NCI-H446 treated with DMSO at 0.1 percent for 48 hours (cell line): Measurements from ENCODE around the gene ABI3BP.

Experiments
- DNase-seq: peaks from one replicate; lab custom pipeline; 2025; lab: John Stamatoyannopoulos, UW

Gene ABI3BP

GRCh38 chr3:100984308-100984707 lies 8.9 kb downstream of the ABI3BP start:
- no peak for DNase-seq

DNA sequence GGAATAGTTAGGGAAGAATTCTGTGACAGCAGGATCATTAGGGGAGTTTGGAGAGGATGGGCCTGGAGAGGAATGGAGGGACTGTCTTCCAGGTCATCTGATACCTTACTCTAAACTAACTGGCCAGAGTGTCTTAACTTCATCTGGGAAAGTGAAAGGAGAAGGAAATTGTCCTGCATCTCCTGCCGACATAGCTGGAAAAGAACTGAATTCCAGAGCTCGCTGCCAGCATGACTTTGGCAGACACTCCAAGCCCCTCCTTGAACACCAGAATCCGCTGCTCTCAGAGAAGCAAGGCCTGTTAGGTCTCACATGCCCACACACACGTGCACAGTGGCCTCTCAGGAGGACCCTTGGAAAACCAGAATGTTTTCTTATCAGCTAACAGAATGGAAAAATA lies 10.5 kb downstream of the ABI3BP start:
- DNase-seq: no peak

DNA sequence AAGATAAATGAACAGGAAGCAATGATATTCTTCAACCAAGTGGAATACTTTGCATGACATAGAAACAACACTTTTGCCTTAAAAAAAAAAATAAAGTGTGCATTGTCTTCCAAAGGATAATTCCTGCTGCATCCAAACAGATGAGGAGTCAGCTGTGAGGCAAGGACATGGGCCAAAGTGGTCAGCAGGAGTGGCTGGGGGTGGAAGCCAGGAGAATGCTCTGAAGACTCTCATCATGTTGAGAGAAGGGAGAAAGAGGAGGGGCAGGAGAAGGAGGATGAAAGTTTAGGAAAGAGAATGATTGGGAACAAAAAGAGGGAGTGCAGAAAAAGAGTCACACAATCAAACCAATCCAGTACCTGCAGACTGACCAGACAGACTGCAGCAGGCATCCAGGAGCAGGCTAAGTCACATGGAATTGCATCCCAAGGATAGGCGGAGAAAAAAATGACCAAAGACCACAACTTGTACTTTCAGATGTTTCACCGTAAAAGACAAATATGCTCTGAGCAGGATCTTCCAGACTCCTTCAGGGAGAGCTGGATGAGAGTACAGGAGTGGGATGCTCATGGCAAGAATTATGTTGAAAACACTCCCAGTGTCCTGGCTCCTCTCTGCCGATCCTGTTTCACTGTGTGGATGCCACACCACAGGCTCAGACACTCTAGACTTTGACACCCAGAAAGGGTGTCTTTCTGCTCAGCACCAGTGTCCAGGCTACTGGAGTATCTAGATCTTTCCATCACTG lies 11.9 kb downstream of the ABI3BP start:
- DNase-seq: no peak

DNA sequence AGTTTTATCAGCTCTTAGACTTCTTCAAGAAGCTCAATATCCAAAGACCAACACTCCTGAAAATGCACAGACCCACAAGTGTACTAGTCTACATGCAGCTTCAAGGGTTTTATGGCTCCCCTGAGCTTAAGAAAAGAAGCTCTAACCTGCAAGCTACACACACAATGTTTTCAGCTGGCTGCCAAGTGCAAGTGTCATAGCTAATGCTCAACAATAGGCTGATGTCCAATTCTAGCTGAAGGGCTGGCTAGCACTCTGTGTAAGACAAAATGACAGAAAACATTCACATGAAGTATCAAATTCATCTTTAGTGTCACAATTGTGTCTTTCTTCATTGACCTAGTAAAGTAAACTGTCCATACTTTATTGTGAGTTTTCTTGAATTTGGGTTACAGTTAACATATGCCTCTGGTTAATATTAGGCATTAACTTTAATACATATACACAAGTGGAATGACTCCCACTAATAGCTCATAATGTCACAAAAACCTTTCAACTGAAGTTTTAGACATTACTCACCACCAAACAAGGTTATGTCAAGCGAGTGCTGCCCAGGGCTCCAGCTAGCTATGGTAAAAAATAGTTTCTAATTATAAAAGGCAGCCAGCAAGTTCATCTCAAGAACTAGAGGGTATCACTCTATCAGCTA lies 15.1 kb downstream of the ABI3BP start:
- no peak for DNase-seq

DNA sequence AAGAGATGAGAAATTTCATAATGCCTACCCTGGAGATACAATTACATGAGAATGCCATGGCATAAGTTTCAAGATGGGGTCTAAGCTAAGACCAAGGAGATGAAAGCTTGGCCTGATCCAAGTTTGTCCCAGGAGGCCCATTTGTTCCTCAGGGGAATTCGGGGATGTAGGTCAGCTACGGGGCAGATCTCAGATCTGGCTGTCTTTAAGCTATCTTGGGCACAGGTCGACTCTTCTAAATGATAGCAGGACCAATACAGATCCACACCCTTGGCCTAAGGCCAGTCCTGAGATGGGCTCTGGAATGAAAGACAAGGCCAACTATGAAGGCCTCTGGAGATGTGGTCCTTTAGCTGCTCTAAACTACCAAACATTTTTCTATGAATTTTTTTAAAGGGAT lies 16.6 kb downstream of the ABI3BP start:
- no peak for DNase-seq

- DNase-seq: no peak
Measured at GRCh38 chr3:100975714-100976113, 17.5 kb downstream of the ABI3BP start.

- no peak for DNase-seq
Measured at GRCh38 chr3:100973594-100973993, 19.6 kb downstream of the ABI3BP start.

- no peak for DNase-seq
Measured at GRCh38 chr3:100972867-100973266, 20.4 kb downstream of the ABI3BP start.

GRCh38 chr3:100972301-100972844 lies 20.8 kb downstream of the ABI3BP start:
- DNase-seq: no peak

DNA sequence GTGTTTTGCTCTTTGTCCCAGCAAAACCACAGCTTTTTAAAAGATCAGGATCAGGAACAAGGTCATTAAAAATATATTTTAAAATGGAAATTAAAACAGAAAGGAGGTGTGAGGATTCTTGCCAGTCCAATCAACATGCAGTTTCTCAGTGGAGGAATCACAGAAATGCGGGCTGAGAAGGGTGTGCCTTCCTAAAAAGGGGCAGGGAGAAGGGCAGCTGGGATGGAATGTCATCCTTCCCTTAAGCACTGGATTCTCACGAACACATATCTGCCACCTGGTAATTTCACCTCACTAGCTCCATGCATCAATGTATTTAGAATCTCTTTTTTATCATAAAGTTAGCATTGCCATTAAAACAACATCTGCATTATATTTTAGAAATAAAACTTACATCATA lies 21.4 kb downstream of the ABI3BP start:
- no peak for DNase-seq

DNA sequence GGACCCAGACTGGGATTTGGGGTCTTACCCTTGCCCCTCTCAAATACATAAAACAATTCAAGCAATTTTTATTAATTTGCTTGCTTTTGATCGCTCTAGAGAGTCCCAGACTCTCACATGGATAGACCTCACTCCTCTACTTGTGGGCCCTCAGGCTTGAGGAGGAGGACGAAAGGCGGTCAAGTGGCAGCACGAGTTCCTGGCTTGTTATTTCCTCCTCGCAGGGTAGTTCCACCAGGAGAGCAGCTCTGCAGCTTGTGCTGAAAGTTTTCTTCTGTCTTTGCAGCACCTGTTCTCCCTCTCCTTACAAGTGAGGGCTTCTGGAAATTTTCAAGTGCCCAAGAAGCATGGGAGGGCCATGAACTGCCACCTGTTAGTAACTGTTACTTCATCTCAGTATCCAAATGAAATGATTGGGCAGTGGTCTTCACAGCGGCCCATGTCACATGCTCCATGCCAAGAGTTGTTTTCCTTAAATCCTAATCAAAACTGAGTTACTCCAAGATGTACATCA lies 22.7 kb downstream of the ABI3BP start:
- DNase-seq: no peak

GRCh38 chr3:100968932-100969906 lies 24.0 kb downstream of the ABI3BP start:
- DNase-seq: no peak

DNA sequence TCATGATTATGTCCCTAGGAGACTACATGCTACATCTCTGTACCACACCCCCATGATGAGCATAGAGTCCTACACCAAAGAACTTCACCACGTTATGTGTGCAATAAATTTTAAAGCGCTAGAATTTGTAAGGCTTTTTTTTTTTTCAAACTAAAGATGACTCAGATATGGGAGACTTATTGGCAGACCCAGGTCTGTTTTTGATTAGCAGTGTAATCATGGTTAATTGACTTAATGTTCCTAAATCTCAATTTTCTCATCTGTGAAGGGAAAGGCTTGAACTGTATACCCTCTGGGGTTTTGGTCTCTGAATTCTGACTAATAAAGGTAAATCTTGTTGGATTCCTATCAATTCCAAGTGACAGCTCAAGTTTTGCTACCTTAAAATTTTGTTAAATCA lies 26.4 kb downstream of the ABI3BP start:
- no peak for DNase-seq

GRCh38 chr3:100966049-100966491 lies 27.2 kb downstream of the ABI3BP start:
- DNase-seq: no peak

GRCh38 chr3:100963041-100963440 lies 30.2 kb downstream of the ABI3BP start:
- DNase-seq: no peak

DNA sequence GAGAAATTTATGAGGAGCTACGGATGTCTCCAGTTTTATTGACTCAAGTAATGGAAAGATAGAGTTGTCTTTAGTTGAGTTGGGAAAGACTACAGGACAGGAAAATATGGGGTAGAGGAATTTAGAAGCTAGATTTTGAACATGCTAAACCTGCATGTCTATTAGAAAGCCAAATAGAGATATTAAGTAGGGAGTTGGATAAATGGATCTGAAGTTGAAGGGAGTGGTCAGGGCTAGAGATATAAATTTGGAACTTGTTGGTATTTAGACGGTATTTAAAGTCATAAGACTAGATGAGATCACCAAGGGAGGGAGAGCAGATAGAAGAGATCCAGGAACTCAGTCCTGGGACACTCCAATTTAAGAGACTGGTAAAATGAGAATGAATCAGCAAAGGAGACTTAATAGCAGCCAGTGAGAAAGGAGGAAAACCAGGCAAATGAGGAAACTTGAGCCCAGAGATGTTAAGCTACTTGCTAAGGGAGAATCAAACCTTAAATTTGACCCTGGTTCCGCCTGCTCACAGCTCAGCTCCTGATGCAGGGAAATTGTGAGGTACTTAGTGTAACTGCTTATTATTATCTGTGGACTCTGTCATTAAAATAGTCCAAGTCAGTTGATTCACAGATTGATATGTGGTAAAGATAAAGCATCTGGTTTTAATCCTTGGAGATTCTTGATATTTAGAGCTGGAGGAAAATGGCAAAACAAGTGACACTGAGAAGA lies 35.8 kb downstream of the ABI3BP start:
- DNase-seq: no peak

DNA sequence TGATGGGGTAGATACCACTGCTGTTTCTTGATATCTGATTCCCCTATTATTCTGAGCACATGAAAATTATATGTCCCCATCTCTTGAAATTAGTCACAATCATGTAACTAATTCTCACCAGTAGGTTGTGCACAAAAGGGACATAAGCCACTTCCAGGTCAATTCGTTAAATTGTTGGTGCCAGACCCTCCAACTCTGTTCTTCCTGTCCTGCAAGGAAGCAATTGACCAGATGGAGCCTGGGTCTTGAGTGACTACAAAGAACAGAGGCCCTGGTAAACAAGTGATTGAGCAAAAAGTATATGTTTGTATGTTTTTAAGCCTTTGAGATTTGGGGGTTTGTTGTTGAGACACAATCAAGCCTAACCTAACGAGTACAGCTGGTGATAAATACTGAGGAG lies 36.9 kb downstream of the ABI3BP start:
- DNase-seq: no peak

DNA sequence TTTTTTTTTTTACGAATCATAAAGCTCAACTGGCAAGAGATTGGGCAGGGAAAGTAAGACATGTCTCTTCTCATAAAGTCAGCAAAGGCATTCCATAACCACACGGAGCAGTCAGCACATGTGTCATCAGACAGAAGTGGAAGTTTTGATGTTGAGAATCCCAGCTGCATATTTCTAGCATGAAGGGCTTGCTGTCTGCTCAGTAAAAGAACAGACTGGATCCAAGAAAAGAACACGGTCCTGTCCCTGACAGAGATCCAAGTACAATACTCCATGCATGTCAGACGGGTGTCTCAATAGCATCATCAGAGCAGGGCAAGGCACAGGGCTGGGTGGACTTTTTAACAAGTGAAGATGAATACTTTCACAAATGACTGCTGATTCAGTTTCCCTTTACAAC lies 38.2 kb downstream of the ABI3BP start:
- DNase-seq: no peak

DNA sequence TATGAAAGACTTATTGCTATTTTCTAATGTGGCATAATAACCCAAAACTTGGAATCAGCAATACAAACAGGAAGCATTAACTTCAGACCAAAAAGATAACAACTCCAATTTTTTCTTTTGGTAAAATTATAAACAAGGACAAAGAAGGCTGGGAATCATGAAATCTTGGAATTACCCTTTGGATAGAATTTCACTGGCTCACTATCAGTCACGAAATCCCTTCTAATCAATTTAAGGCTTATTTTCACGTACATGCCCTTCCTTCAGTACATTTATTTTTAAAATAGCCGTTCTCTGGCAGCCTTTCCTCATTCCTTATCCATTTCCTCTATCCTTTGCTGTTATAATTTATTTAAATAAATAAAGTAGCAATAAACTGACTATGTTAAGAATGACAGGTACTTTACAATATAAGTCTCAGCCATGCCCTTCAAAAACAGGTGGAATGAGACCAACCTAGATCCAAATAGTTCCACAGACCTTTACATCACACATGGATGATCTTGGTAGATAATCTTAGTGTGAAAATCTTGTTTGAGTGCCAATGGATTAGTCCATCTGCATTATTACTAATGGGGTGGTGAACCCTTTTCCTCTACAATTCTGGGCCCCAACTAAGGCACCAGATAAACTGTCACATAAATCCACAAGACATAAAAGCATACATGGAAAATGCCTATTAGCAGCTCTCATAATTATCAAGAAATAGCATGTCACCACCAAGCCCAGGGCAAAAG lies 38.9 kb downstream of the ABI3BP start:
- DNase-seq: no peak

GRCh38 chr3:100953103-100953502 lies 40.1 kb downstream of the ABI3BP start:
- no peak for DNase-seq

- no peak for DNase-seq
Measured at GRCh38 chr3:100947119-100947518, 46.1 kb downstream of the ABI3BP start.
